GM18505 (cell line): Measurements from ENCODE around the gene DOCK10.
A peak's percentile ranks its signal among the peaks of the same experiment; 100 is the strongest.

Source experiments
- ATAC-seq: cut with Tn5 transposase; IDR thresholded peaks from one replicate; pipeline ENCODE4 v1.9.1; 2021; ENCODE audit not compliant: unreplicated experiment
- POLR2A ChIP-seq: IDR thresholded peaks from 4 replicates; pipeline ENCODE4 v1.6.1; 2011; ENCODE audit warnings: borderline replicate concordance; ENCODE audit not compliant: insufficient read depth, insufficient read length; ENCODE audit errors: extremely low read depth

Gene DOCK10

GRCh38 chr2:224751996-224752698 is 290.1 kb downstream of the DOCK10 start:
- TF ChIP-seq POLR2A = no peak
- ATAC-seq = peak; percentile 70

DNA sequence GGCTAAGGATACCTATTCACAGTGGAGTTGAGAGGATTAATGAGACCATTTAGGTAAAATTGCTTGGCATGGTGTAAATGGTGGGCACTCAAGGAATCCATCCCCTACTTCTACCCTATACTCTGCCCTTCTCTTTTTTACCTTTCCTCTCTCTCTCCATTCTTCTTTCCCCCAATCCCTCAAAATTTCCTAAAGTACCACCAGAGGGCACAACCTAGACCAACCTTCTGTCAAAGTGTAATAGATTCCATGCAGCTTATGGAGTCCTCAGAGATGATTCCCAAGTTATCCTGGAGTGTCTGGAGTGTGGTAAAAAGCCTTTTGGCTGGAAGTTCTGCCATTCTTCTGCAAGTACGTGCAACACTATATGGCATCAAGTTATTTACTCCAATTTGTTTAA is 293.1 kb downstream of the DOCK10 start:
- no peak for ATAC-seq
- TF ChIP-seq POLR2A = no peak

GRCh38 chr2:224747765-224748164 is 294.5 kb downstream of the DOCK10 start:
- no peak for ATAC-seq
- TF ChIP-seq POLR2A = no peak

DNA sequence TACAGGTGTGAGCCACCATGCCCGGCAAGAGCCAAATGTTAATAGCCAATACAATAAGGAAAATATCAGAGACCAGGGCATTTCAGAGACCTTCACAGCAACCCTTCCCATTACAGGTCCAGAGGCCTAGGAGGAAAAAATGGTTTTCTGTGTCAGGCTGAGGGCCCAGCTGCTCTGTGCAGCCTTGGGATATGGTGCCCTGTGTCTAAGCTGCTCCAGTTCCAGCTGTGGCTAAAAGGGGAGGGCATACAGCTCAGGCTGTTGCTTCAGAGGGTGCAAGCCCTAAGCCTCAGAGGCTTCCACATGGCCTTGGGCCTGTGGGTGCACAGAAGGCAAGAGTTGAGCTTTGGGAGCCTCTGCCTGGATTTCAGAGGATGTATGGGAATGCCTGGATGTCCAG is 306.0 kb downstream of the DOCK10 start:
- ATAC-seq = no peak

GRCh38 chr2:224734949-224735348 is 307.3 kb downstream of the DOCK10 start:
- no peak for ATAC-seq
- no peak for TF ChIP-seq POLR2A

More for the DNA sequence above, 306.0 kb downstream of the DOCK10 start:
- TF ChIP-seq POLR2A = no peak

GRCh38 chr2:224731665-224732064 is 310.6 kb downstream of the DOCK10 start:
- ATAC-seq = no peak
- TF ChIP-seq POLR2A = no peak

- ATAC-seq = no peak
- no peak for TF ChIP-seq POLR2A
Observed at GRCh38 chr2:224729435-224729834, 312.8 kb downstream of the DOCK10 start.

DNA sequence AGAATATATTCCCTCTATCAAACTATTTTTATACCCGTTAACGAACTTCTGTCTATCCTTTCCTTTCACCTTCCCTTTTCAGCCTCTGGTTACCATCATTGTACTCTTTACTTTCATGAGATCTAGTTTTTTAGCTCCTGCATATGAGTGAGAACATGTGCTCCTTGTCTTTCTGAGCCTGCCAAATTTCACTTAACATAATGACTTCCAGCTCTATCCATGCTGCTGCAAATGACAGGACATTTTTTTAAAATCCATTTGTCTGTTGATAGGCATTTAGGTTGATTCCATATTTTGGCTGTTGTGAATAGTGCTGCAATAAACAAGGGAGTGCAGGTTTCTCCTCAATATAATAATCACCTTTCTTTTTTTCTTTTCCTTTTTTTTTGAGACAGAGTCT is 317.9 kb downstream of the DOCK10 start:
- ATAC-seq = no peak
- no peak for TF ChIP-seq POLR2A

GRCh38 chr2:224723586-224724217 is 318.6 kb downstream of the DOCK10 start:
- ATAC-seq = no peak
- no peak for TF ChIP-seq POLR2A

- ATAC-seq = no peak
- TF ChIP-seq POLR2A = no peak
Observed at GRCh38 chr2:224722770-224723169, 319.5 kb downstream of the DOCK10 start.

GRCh38 chr2:224722250-224722649 is 320.0 kb downstream of the DOCK10 start:
- ATAC-seq = no peak
- TF ChIP-seq POLR2A = no peak

GRCh38 chr2:224716921-224717320 is 325.3 kb downstream of the DOCK10 start:
- no peak for ATAC-seq
- TF ChIP-seq POLR2A = no peak

DNA sequence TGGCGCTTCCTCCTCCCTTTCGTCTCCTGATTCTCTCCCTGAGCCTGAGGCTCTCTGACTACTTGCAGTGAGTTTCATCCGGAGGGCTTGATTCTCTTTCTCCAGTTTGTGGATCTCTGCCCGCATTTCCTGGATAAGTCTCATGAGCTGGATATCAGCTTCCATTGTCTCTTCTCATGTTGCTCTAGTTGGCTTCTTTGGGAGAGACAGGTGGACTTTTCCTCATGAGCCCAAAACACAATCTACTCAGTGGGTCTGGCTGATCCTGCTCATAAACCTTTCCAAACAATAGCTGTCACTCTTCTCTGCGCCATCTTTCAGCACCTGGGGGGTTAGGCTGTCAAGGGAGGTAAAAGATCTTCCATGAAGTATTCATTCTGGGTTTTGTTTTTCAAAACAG is 326.1 kb downstream of the DOCK10 start, which contains the start of gene CCDC195:
Gene CCDC195, minus strand, starts transcription at position 165 of the 400 bp plus-strand sequence. Its CDS starts 0 bp downstream, at position 165.
- no peak for TF ChIP-seq POLR2A
- no peak for ATAC-seq
